A549 (cell line): ENCODE results near the gene KLRC2.

ENCODE experiments used
- CTCF ChIP-seq: fragments of >200 bp; sonication (Bioruptor Twin); formaldehyde crosslinking; IDR thresholded peaks from 3 replicates; pipeline ENCODE4 v1.5.1; 2016
- EP300 ChIP-seq, 2 experiments: fragments of >200 bp; sonication (Bioruptor Twin); formaldehyde crosslinking; IDR thresholded peaks; 2 replicates in 1 of 2; 3 replicates in 1 of 2; pipeline ENCODE4 v1.6.1; 2016 to 2017
- POLR2A ChIP-seq: IDR thresholded peaks from 2 replicates; pipeline ENCODE4 v1.6.1; 2012; ENCODE audit warnings: mild to moderate bottlenecking, low read length
- RCOR1 ChIP-seq: fragments of 150-350 bp; IDR thresholded peaks from 2 replicates; pipeline ENCODE4 v1.6.1; 2014; ENCODE audit warnings: antibody characterized with exemption, low read length, low read depth
- SMC3 ChIP-seq: fragments of >200 bp; sonication (Bioruptor Twin); formaldehyde crosslinking; IDR thresholded peaks from 3 replicates; pipeline ENCODE4 v1.6.1; 2018; ENCODE audit warnings: inconsistent platforms
- USF2 ChIP-seq: fragments of 450-650 bp; IDR thresholded peaks from 2 replicates; pipeline ENCODE4 v1.6.1; 2014; ENCODE audit warnings: antibody characterized with exemption

GRCh38 chr12:10389904-10390303 is 45.9 kb downstream of the KLRC2 start, which contains the start of gene KLRK1:
- TF ChIP-seq CTCF (no peak), EP300 (IDR thresholded peaks at IDR 0.05) (no peak), POLR2A (no peak), USF2 (no peak), SMC3 (no peak), RCOR1 (no peak)
